Mucosa of descending colon (tissue), 3 donors: ENCODE data around the gene DGKA. TPM values are rescaled to one million over a fixed set of nuclear protein-coding genes. Genes with fewer than 3 reads are reported as not detected.

ENCODE experiments used
- ATAC-seq: fragments of 200-7000 bp; cut with Tn5 transposase; one replicate; pipeline ENCODE4 v1.9.1; 2020; ENCODE audit warnings: mild to moderate bottlenecking, moderate library complexity
- DNase-seq, 3 donors: peaks; one replicate each; pipeline ENCODE4 v3.0.0-alpha.2; 2020
- H3K36me3 ChIP-seq: fragments of 200-600 bp; one replicate; pipeline ENCODE4 v1.8.0; 2021; ENCODE audit warnings: low read depth, mild to moderate bottlenecking
- H3K4me1 ChIP-seq: fragments of 200-600 bp; one replicate; pipeline ENCODE4 v1.8.0; 2021; ENCODE audit warnings: low read depth, mild to moderate bottlenecking
- H3K4me3 ChIP-seq: fragments of 200-600 bp; one replicate; pipeline ENCODE4 v1.8.0; 2021; ENCODE audit warnings: mild to moderate bottlenecking
- H3K9me3 ChIP-seq: fragments of 200-600 bp; one replicate; pipeline ENCODE4 v1.8.0; 2021; ENCODE audit warnings: mild to moderate bottlenecking
- intact Hi-C, 2 donors: fragments of 100-400 bp; cut with DNase I in 1 of 2; cut with micrococcal nuclease in 1 of 2; formaldehyde crosslinking; loops; one replicate each; pipeline versions ENCODE4 v1.11.0 to v1.11.1; 2022; cut with DNase I, micrococcal nuclease
- total RNA-seq, 3 donors: library from RNA; stranded (reverse); fragmentation: NEBNext Ultra II Directional in 2 of 3; extraction: Animal tissue kit (Norgen Biotek cat#: 25700) in 2 of 3; gene quantifications; one replicate each; pipeline versions ENCODE4 v1.2.1 to v1.2.4, GENCODE V29; 2021 to 2023
- TF ChIP-seq, protein P1 (sequence below): fragments of 200-600 bp; IDR thresholded peaks from one replicate; pipeline ENCODE4 v1.8.0; 2022; ENCODE audit warnings: antibody characterized with exemption, mild to moderate bottlenecking
- donor health status: DM: no; HTN: no; CAD: no; lungs with moderate emphysema.
- donor health status: DM: no; HTN: no; CAD: no.
- donor health status: DM: no; HTN: yes; CAD: no.

DGKA gene
- total RNA-seq, 3 donors from 2014 or later: 82.6 to 148 (median 97.0) TPM

DNA sequence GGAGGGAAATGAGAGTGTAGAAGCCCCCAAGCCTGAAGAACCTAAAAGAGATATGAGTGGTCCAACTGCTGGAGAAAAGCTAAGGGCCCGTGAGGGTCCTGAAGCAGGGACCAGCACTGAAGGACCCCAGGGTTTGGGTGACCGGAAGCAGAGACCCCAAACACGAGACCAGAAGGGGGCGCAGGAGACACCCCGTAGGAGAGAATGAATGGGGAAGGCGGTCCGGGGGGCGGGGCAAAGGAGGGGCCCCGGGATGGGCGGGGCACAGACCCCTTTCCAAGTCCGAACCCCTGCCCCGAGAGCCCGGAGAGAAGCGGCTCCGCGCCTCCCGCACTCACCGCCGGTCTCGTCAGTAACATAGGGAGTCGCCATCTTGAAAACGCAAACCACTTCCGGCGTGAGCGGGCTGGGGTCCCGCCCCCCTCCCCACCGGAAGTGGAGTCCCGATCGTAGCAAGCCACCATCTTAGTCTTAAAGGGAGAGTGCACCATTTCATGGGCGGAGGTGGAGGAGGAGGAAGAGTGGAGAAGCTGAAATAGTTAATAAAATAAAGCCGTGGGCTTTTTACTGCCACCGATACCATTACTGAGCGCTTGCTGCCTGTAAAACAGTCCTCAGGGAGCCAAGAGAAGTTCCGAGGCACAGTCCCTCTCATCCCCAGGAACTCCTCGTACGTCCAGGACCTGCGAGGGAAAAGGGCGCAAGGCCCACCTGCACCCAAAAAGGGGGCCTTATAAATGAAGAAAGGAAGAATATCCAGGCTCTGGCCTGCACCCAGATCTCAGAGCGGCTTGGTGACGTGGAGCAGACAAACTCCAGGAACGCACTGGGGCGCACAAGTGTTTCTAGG is 4.0 kb upstream of the DGKA start:
- intact Hi-C loops: no loop called here
- peaks cover 39% of the 10 kb centered on the region for H3K4me1 ChIP-seq

GRCh38 chr12:55927588-55928502 is 3.1 kb upstream of the DGKA start, which contains the start of gene PYM1:
Gene PYM1 (minus strand): TSS chr12:55927894. CDS start chr12:55927761, 133 bp downstream.
- Histone ChIP-seq H3K4me3 (peak within 1 kb of the TSS; percentile 87), H3K4me1 (peaks cover 39% of the 10 kb centered on the region), H3K9me3 (no peaks in the 10 kb centered on the region), H3K36me3 (no peaks in the 10 kb centered on the region)
- intact Hi-C loops: no loop called here
- ATAC-seq (peak; percentile 54), DNase-seq (peak; percentile 86 to 92 (median 90))
- TF ChIP-seq, protein P1, sequence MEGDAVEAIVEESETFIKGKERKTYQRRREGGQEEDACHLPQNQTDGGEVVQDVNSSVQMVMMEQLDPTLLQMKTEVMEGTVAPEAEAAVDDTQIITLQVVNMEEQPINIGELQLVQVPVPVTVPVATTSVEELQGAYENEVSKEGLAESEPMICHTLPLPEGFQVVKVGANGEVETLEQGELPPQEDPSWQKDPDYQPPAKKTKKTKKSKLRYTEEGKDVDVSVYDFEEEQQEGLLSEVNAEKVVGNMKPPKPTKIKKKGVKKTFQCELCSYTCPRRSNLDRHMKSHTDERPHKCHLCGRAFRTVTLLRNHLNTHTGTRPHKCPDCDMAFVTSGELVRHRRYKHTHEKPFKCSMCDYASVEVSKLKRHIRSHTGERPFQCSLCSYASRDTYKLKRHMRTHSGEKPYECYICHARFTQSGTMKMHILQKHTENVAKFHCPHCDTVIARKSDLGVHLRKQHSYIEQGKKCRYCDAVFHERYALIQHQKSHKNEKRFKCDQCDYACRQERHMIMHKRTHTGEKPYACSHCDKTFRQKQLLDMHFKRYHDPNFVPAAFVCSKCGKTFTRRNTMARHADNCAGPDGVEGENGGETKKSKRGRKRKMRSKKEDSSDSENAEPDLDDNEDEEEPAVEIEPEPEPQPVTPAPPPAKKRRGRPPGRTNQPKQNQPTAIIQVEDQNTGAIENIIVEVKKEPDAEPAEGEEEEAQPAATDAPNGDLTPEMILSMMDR: no peak

More for the DNA sequence above, 4.0 kb upstream of the DGKA start:
- ATAC-seq (peak; percentile 69), DNase-seq (peak; percentile 93 to 97 (median 96))
- H3K9me3 ChIP-seq: no peaks in the 10 kb centered on the region
- TF ChIP-seq, protein P1: peak; percentile 40
- peak overlapping the region; percentile 87 for H3K4me3 ChIP-seq
- no peaks in the 10 kb centered on the region for H3K36me3 ChIP-seq

DNA sequence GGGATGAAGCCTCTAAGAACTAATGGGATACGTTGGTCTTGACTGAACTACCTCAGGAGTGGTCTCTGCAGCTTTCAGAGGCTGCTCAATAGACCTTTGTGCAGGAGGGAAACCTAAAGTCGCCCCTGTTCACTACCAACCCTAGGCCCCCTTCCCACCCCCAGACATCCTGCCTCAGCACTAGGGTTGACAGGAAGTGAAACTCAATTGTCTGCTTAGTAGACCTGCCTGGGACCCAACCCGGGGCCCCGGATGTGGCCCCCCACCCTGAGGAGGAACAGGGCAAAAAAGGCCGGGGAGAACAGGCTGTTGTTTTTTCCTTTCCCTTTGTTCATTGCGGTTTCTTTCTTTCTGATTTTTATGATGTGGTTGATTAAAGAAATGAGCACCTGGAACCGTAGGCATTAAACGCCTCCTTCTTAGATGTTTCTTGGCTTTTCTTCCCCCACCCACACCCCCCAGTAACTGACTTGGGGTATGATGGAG is 1.6 kb upstream of the DGKA start:
- H3K36me3 ChIP-seq: no peaks in the 10 kb centered on the region
- no peak overlapping the region for H3K4me3 ChIP-seq
- TF ChIP-seq, protein P1: no peak
- intact Hi-C loops: no loop called here
- ATAC-seq: peak; percentile 5
- H3K9me3 ChIP-seq: no peaks in the 10 kb centered on the region
- peak; percentile 64 to 90 (median 74) for DNase-seq
- H3K4me1 ChIP-seq: peaks cover 43% of the 10 kb centered on the region

GRCh38 chr12:55931317-55931779 is 386 bp downstream of the DGKA start:
- DNase-seq: peak; percentile 56 to 67 (median 59)
- Histone ChIP-seq H3K9me3 (no peaks in the 10 kb centered on the region), H3K4me3 (peak overlapping the region; percentile 56), H3K36me3 (no peaks in the 10 kb centered on the region), H3K4me1 (peaks cover 34% of the 10 kb centered on the region)
- intact Hi-C loops: loop anchor here in 1 of 2 donors (10.0 kb wide), 2 partner anchors 117 to 197 kb away; partner anchors contain the start of genes ORMDL2 and SARNP
- TF ChIP-seq, protein P1: no peak
- ATAC-seq: peak; percentile 48
